Measurements from ENCODE around the gene POLR3E.

GRCh38 chr16:22348291-22348690, 51.1 kb downstream of the POLR3E start:
- TF ChIP-seq CTCF (IDR thresholded peaks at IDR 0.05) (no peak), POLR2A (IDR thresholded peaks at IDR 0.05) (no peak)
